Heart right ventricle (tissue), 16 donors: ENCODE data around the gene CHST3. TPM values are rescaled to one million over a fixed set of nuclear protein-coding genes. Genes with fewer than 3 reads are reported as not detected.

Source experiments
- ATAC-seq, 8 donors: fragments of 200-7000 bp; cut with Tn5 transposase; one replicate each; pipeline ENCODE4 v1.9.1; 2020; ENCODE audit warnings: mild to moderate bottlenecking in 8 of 8, moderate library complexity in 8 of 8, moderate number of reproducible peaks in 1 of 8
- DNase-seq, 2 donors: peaks; one replicate each; pipeline ENCODE4 v3.0.0-alpha.2; 2020
- H3K27ac ChIP-seq, 10 donors: fragments of 200-600 bp; sonication (generic) in 2 of 10; one replicate each; pipeline versions ENCODE4 v1.5.0 to v1.8.0; 2020 to 2022; ENCODE audit warnings: mild to moderate bottlenecking in 3 of 10
- H3K27me3 ChIP-seq, 7 donors: fragments of 200-600 bp; one replicate each; pipeline ENCODE4 v1.8.0; 2021 to 2022; ENCODE audit warnings: mild to moderate bottlenecking in 2 of 7
- H3K36me3 ChIP-seq, 9 donors: fragments of 200-600 bp; sonication (generic) in 1 of 9; one replicate each; pipeline versions ENCODE4 v1.5.0 to v1.8.0; 2020 to 2022; ENCODE audit warnings: mild to moderate bottlenecking in 2 of 9
- H3K4me1 ChIP-seq, 9 donors: fragments of 200-600 bp; sonication (generic) in 1 of 9; one replicate each; pipeline versions ENCODE4 v1.5.0 to v1.8.0; 2020 to 2022; ENCODE audit warnings: mild to moderate bottlenecking in 4 of 9
- H3K4me3 ChIP-seq, 10 donors: fragments of 200-600 bp; sonication (generic) in 2 of 10; one replicate each; pipeline versions ENCODE4 v1.5.0 to v1.8.0; 2020 to 2022; ENCODE audit warnings: mild to moderate bottlenecking in 7 of 10, moderate library complexity in 2 of 10
- H3K9me3 ChIP-seq, 11 donors: fragments of 200-600 bp in 10 of 11; sonication (generic) in 2 of 11; one replicate each; pipeline versions ENCODE4 v1.5.0 to v1.8.0; 2013 to 2022; ENCODE audit warnings: mild to moderate bottlenecking in 2 of 11, control low read depth in 1 of 11, moderate library complexity in 1 of 11
- CTCF ChIP-seq, 9 donors: fragments of 200-600 bp; sonication (generic) in 2 of 9; IDR thresholded peaks; one replicate each; pipeline versions ENCODE4 v1.5.0 to v1.8.0; 2021 to 2022; ENCODE audit warnings: antibody characterized with exemption in 9 of 9, mild to moderate bottlenecking in 5 of 9, moderate library complexity in 1 of 9
- WGBS, 2 donors: extraction: QIAGEN DNeasy Blood & Tissue Kit; methylation state at CpG; one replicate each; pipeline ENCODE4 v1.1.7; 2013; ENCODE audit warnings: inconsistent platforms in 1 of 2; 5-methylcytosine and 5-hydroxymethylcytosine counted together
- intact Hi-C, 10 donors: fragments of 100-400 bp; cut with DNase I; formaldehyde crosslinking; loops; one replicate each; pipeline versions ENCODE4 v1.11.1 to v1.14.2; 2022
- polyA plus RNA-seq, 2 donors: library from polyadenylated mRNA; stranded (reverse); fragments of 200-250 nt; gene quantifications; one replicate each; pipeline ENCODE4 v1.2.3, GENCODE V29; 2013
- total RNA-seq, 10 donors: library from RNA; stranded (reverse); fragmentation: NEBNext Ultra II Directional in 3 of 10; extraction: Animal tissue kit (Norgen Biotek cat#: 25700) in 3 of 10; gene quantifications; one replicate each; pipeline versions ENCODE4 v1.2.1 to v1.2.4, GENCODE V29; 2021 to 2023
- donor health status: Arrhythmogenic right ventricular cardiomyopathy.
- donor health status: ischemic (EF 13 %, LVEDD 7.1; RV severe dilation, severe dysfunction).
- donor health status: healthy with polysubstance abuse.
- donor health status: DM: no; HTN: yes; CAD: no.
- donor health status: DM: no; HTN: no; CAD: no.
- donor health status: ischemic (EF 25% LVEDD 6.9; RV normal size, moderate dysfunction).
- donor health status: ischemic (EF 25% LVEDD 5.7; RV mildly dilated, moderate dysfunction).
- donor health status: healthy.
- donor health status: DM: yes; HTN: yes; CAD: no.
- donor health status: Ischemic cardiomyopathy.
- donor health status: ischemic (EF 35%, LVEDD 5.7; RV mildly dilated, moderate dysfunction).
- donor health status: nonischemic (EF 11% LVEDD 7.7; RV severe dilation, severe dysfunction).
- donor health status: DM: yes; HTN: yes; CAD: no.
- donor health status: PGD.
- donor health status: ischemic (EF 29% LVEDD 5.4; RV normal size, mild dysfunction).
- donor health status: nonischemic (EF 23%, LVEDD 6.1; RV moderate dilation, normal function).

CHST3 gene
- total and polyA plus RNA-seq, 12 donors, result 6.3 to 28.7 (median 20.5) TPM

- WGBS, 2 donors, result 79 to 89% methylated on average over 1 of the region's 1 CpG
- no peak overlapping the region for H3K4me3 ChIP-seq
- no peaks in the 10 kb centered on the region for H3K27me3 ChIP-seq
- H3K9me3 ChIP-seq, result peaks cover 0 to 10% (median 0%) of the 10 kb centered on the region in 11 donors
- ATAC-seq, result no peak
- no peaks in the 10 kb centered on the region for H3K36me3 ChIP-seq
- TF ChIP-seq CTCF (IDR thresholded peaks at IDR 0.05), result no peak
- no peak overlapping the region for H3K27ac ChIP-seq
- DNase-seq, result no peak
- intact Hi-C loops, result loop anchor here (2.0 to 10.0 kb wide), 9 partner anchors 92 to 288 kb away; no protein-coding TSS in a partner anchor
- peaks cover 0 to 20% (median 5%) of the 10 kb centered on the region in 9 donors for H3K4me1 ChIP-seq
These were observed 85.3 kb downstream of the CHST3 start for GRCh38 chr10:72049472-72049871.

DNA sequence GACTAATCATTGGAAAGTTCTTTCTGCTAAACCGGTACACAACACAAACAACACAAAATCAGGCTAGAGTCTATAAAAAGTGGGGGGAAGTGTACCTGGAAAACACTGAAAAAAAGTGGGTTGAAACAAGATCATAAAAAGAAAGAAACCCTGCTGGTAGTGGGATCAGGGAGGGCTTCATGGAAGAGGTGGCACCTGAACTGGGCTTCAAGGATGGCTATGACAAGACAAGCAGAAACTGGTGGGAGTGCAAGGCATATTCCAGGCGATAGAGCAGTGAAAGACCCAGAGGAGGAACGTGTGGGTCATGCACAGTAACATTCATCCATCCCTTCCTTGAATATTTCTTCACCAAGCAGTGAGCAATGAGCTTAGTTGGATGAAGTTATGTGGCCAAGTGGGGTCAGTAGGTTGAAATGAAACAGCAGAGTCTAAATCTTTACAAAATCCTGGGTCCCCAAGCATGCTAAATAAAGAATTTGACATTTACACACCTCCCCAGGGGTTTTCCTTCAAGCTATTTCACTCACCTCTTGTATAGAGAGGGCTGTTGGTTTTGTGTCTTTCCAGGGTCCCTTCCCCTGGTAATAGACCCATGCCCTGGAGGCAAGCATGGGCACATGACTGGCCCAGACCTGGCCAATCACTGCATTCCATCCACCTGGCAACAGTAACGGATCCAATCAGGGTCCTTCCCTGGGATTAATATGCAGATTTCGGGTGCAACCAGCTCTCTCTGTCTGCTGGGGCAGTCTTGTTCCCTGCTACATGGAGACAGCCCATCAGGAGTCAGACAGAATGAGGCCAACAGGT is 86.0 kb downstream of the CHST3 start:
- no peak for TF ChIP-seq CTCF (IDR thresholded peaks at IDR 0.05)
- Histone ChIP-seq H3K27ac (peak overlapping the region in 1 of 10 donors; percentile 50), H3K4me1 (peaks cover 0 to 17% (median 4%) of the 10 kb centered on the region in 9 donors), H3K27me3 (no peaks in the 10 kb centered on the region), H3K36me3 (no peaks in the 10 kb centered on the region), H3K4me3 (no peak overlapping the region), H3K9me3 (peaks cover 0 to 10% (median 0%) of the 10 kb centered on the region in 11 donors)
- no peak for DNase-seq
- intact Hi-C loops, result loop anchor here (2.0 to 10.0 kb wide), 12 partner anchors 57 to 287 kb away; partner anchors contain the start of genes ANAPC16 (in 1 of the 10) and ASCC1 (in 1 of the 10)
- 92% methylated on average over 5 of the region's 5 CpGs for WGBS, 2 donors
- peak in 2 of 8 donors; percentile 2 to 7 for ATAC-seq

- intact Hi-C loops, result loop anchor here in 6 of 10 donors (5.0 to 10.0 kb wide), 5 partner anchors 56 to 286 kb away; partner anchors contain the start of genes ANAPC16 (in 1 of the 6) and ASCC1 (in 1 of the 6)
- DNase-seq, result peak; percentile 43 to 55
- peak overlapping the region in 1 of 10 donors; percentile 50 for H3K27ac ChIP-seq
These were observed 86.7 kb downstream of the CHST3 start for GRCh38 chr10:72050873-72051272.

More at GRCh38 chr10:72050873-72051272, 86.7 kb downstream of the CHST3 start:
- Histone ChIP-seq H3K27me3 (no peaks in the 10 kb centered on the region), H3K4me1 (peaks cover 0 to 17% (median 4%) of the 10 kb centered on the region in 9 donors), H3K9me3 (peaks cover 0 to 10% (median 0%) of the 10 kb centered on the region in 11 donors), H3K36me3 (no peaks in the 10 kb centered on the region), H3K4me3 (no peak overlapping the region)
- TF ChIP-seq CTCF (IDR thresholded peaks at IDR 0.05), result no peak
- ATAC-seq, result peak in 5 of 8 donors; percentile 48 to 67 (median 60)
- WGBS, 2 donors, result 38 to 40% methylated on average over 3 of the region's 3 CpGs
